ENCODE data around the gene DNM3.

- TF ChIP-seq CTCF (IDR thresholded peaks at IDR 0.05; ENCODE audit: low read depth, low read length, poor library complexity, severe bottlenecking) (no peak), EZH2phosphoT487 (IDR thresholded peaks at IDR 0.05; ENCODE audit: borderline replicate concordance, low read length) (no peak)
Measured at GRCh38 chr1:172024516-172024915, 183.2 kb downstream of the DNM3 start.

Data from DOHH2 (cell line).